A549 (cell line): ENCODE data around the gene TULP1. TPM values are rescaled to one million over a fixed set of nuclear protein-coding genes. Genes with fewer than 3 reads are reported as not detected.

Experiments
- ATAC-seq, 2 experiments: fragments of 200-7000 bp in 1 of 2; fragments of >200 bp in 1 of 2; cut with Nextera tagmentation in 1 of 2; cut with Tn5 transposase in 1 of 2; 3 replicates each; pipeline versions ENCODE4 v1.8.0 to v1.9.1; 2018 to 2020; ENCODE audit warnings: mild to moderate bottlenecking in 1 of 2, moderate library complexity in 1 of 2
- CTCF ChIA-PET: fragments of 300-600 bp; sonication (Branson Sonifier 250); formaldehyde crosslinking; extraction: SDS; loops from one replicate; lab custom pipeline; 2021; ENCODE audit warnings: antibody characterized with exemption, inconsistent platforms; lab: Yijun Ruan, JAX
- POLR2A ChIA-PET: fragments of 350-600 bp; formaldehyde crosslinking; extraction: SDS; loops from one replicate; lab custom pipeline; 2021; ENCODE audit warnings: antibody characterized with exemption, inconsistent platforms; lab: Yijun Ruan, JAX
- DNase-seq, 2 experiments: peaks; one replicate each; pipeline versions ENCODE4 v3.0.0 to v3.0.0-alpha.2; 2011 to 2016; ENCODE audit warnings: low read depth in 1 of 2, low spot score in 1 of 2
- FAIRE-seq: peaks from 2 replicates; lab custom pipeline; 2011; peaks lifted over from hg19 to GRCh38; lab: Jason Lieb, UNC
- H3K27ac ChIP-seq, 2 experiments: fragments of >200 bp; sonication (Bioruptor Twin); formaldehyde crosslinking; 3 replicates each; pipeline ENCODE4 v1.5.1; 2016 to 2017
- H3K4me1 ChIP-seq: fragments of >200 bp; sonication (Bioruptor Twin); formaldehyde crosslinking; 3 replicates; pipeline ENCODE4 v1.6.1; 2016
- H3K4me2 ChIP-seq: fragments of >200 bp; sonication (Bioruptor Twin); formaldehyde crosslinking; 3 replicates; pipeline ENCODE4 v1.6.1; 2016
- H3K4me3 ChIP-seq: fragments of >200 bp; sonication (Bioruptor Twin); formaldehyde crosslinking; 3 replicates; pipeline ENCODE4 v1.5.1; 2016
- H3K9me3 ChIP-seq: fragments of >200 bp; sonication (Bioruptor Twin); formaldehyde crosslinking; 3 replicates; pipeline ENCODE4 v1.6.1; 2016
- BHLHE40 ChIP-seq: IDR thresholded peaks from 2 replicates; pipeline ENCODE4 v1.6.1; 2012; ENCODE audit warnings: low read depth, low read length, inconsistent platforms
- CEBPB ChIP-seq, 2 experiments: fragments of >200 bp in 1 of 2; sonication (Bioruptor Twin) in 1 of 2; formaldehyde crosslinking in 1 of 2; IDR thresholded peaks; 2 replicates each; pipeline ENCODE4 v1.6.1; 2012 to 2016
- CHD2 ChIP-seq: fragments of 150-350 bp; IDR thresholded peaks from 2 replicates; pipeline ENCODE4 v1.6.1; 2014; ENCODE audit warnings: low read length; ENCODE audit not compliant: partially characterized antibody
- EHF ChIP-seq: fragments of 250-450 bp; sonication (Bioruptor Pico); IDR thresholded peaks from 2 replicates; pipeline ENCODE4 v1.5.0; 2020; ENCODE audit warnings: mild to moderate bottlenecking
- EHMT2 ChIP-seq: fragments of 200-600 bp; sonication (generic); IDR thresholded peaks from 2 replicates; pipeline ENCODE4 v1.6.1; 2016; ENCODE audit warnings: antibody characterized with exemption, low read depth, mild to moderate bottlenecking, moderate library complexity
- FOSB ChIP-seq: fragments of 250-450 bp; sonication (Bioruptor Pico); IDR thresholded peaks from 2 replicates; pipeline ENCODE4 v1.5.0; 2020; ENCODE audit warnings: mild to moderate bottlenecking, moderate library complexity
- HMGXB4 ChIP-seq: fragments of 250-450 bp; sonication (Bioruptor Pico); IDR thresholded peaks from 2 replicates; pipeline ENCODE4 v1.5.0; 2021; ENCODE audit warnings: mild to moderate bottlenecking, moderate library complexity, borderline replicate concordance
- HOXA7 ChIP-seq: fragments of 250-450 bp; sonication (Bioruptor Pico); IDR thresholded peaks from 2 replicates; pipeline ENCODE4 v1.5.0; 2020; ENCODE audit warnings: mild to moderate bottlenecking, moderate library complexity
- JUN ChIP-seq, 2 experiments: fragments of >200 bp; sonication (Bioruptor Twin); formaldehyde crosslinking; IDR thresholded peaks; 2 replicates in 1 of 2; 3 replicates in 1 of 2; pipeline ENCODE4 v1.6.1; 2016 to 2017
- KDM1A ChIP-seq: fragments of 200-600 bp; sonication (generic); IDR thresholded peaks from 2 replicates; pipeline ENCODE4 v1.6.1; 2016; ENCODE audit warnings: low read depth, mild to moderate bottlenecking
- MAZ ChIP-seq: fragments of 150-350 bp; IDR thresholded peaks from 2 replicates; pipeline ENCODE4 v1.6.1; 2014; ENCODE audit warnings: antibody characterized with exemption, low read depth, low read length, borderline replicate concordance
- MYC ChIP-seq: IDR thresholded peaks from 2 replicates; pipeline ENCODE4 v1.6.1; 2012; ENCODE audit warnings: mild to moderate bottlenecking, inconsistent platforms, low read length, improper control_type of control experiment, borderline replicate concordance
- NFE2L2 ChIP-seq: fragments of 150-350 bp; conservative IDR thresholded peaks from 2 replicates; pipeline ENCODE4 v1.6.1; 2014; ENCODE audit warnings: low read length
- PBX3 ChIP-seq: IDR thresholded peaks from 2 replicates; pipeline ENCODE4 v1.6.1; 2012
- RARB ChIP-seq: fragments of 250-450 bp; sonication (Bioruptor Pico); IDR thresholded peaks from 2 replicates; pipeline ENCODE4 v1.8.0; 2021; ENCODE audit warnings: mild to moderate bottlenecking, moderate library complexity
- RCOR1 ChIP-seq: fragments of 150-350 bp; IDR thresholded peaks from 2 replicates; pipeline ENCODE4 v1.6.1; 2014; ENCODE audit warnings: antibody characterized with exemption, low read length, low read depth
- RFX5 ChIP-seq: fragments of 450-650 bp; IDR thresholded peaks from 2 replicates; pipeline ENCODE4 v1.7.1; 2014; ENCODE audit warnings: antibody characterized with exemption, mild to moderate bottlenecking, moderate library complexity
- TP53 ChIP-seq: fragments of 250-450 bp; sonication (Bioruptor Pico); IDR thresholded peaks from 2 replicates; pipeline ENCODE4 v1.5.0; 2021; ENCODE audit warnings: mild to moderate bottlenecking, moderate library complexity
- ZSCAN20 ChIP-seq: fragments of 250-450 bp; sonication (Bioruptor Pico); IDR thresholded peaks from 2 replicates; pipeline ENCODE4 v1.8.0; 2022; ENCODE audit warnings: mild to moderate bottlenecking, moderate library complexity
- WGBS: methylation state at CpG from one replicate; pipeline ENCODE4 v1.1.6; 2017; ENCODE audit errors: missing lambda C conversion rate; 5-methylcytosine and 5-hydroxymethylcytosine counted together
- polyA plus RNA-seq, 4 experiments: library from polyadenylated mRNA; depleted of rRNA in 3 of 4; stranded (reverse); fragments of >200 nt; fragmentation: RNase III in 1 of 4; extraction: RNeasy Plus Mini Kit Qiagen cat#74134 plus additional on column Dnase treatment in 1 of 4; gene quantifications; 2 replicates in 3 of 4; 3 replicates in 1 of 4; pipeline ENCODE4 v1.2.3, GENCODE V29; 2011 to 2017
- TF ChIP-seq, protein P1 (sequence below): fragments of >200 bp; sonication (Bioruptor Twin); formaldehyde crosslinking; IDR thresholded peaks from 3 replicates; pipeline ENCODE4 v1.5.1; 2016
- TF ChIP-seq, protein P2 (sequence below): fragments of 200-600 bp; sonication (generic); IDR thresholded peaks from 2 replicates; pipeline ENCODE4 v1.6.1; 2016; ENCODE audit warnings: antibody characterized with exemption, mild to moderate bottlenecking, moderate library complexity

The TULP1 gene
- polyA plus RNA-seq, 2 of the 4 experiments (the other 2 are of a cell fraction), result not detected

GRCh38 chr6:35521235-35521634, 8.5 kb upstream of the TULP1 start (continued):
- no peak for TF ChIP-seq RCOR1
- no peak for TF ChIP-seq CEBPB (IDR thresholded peaks at IDR 0.05)

GRCh38 chr6:35519313-35520015, 6.8 kb upstream of the TULP1 start:
- Histone ChIP-seq H3K27ac (no peak overlapping the region), H3K9me3 (no peaks in the 10 kb centered on the region), H3K4me1 (no peaks in the 10 kb centered on the region), H3K4me2 (no peak overlapping the region), H3K4me3 (no peak overlapping the region)
- FAIRE-seq (no peak), DNase-seq (no peak), ATAC-seq (no peak)
- TF ChIP-seq, protein P1, sequence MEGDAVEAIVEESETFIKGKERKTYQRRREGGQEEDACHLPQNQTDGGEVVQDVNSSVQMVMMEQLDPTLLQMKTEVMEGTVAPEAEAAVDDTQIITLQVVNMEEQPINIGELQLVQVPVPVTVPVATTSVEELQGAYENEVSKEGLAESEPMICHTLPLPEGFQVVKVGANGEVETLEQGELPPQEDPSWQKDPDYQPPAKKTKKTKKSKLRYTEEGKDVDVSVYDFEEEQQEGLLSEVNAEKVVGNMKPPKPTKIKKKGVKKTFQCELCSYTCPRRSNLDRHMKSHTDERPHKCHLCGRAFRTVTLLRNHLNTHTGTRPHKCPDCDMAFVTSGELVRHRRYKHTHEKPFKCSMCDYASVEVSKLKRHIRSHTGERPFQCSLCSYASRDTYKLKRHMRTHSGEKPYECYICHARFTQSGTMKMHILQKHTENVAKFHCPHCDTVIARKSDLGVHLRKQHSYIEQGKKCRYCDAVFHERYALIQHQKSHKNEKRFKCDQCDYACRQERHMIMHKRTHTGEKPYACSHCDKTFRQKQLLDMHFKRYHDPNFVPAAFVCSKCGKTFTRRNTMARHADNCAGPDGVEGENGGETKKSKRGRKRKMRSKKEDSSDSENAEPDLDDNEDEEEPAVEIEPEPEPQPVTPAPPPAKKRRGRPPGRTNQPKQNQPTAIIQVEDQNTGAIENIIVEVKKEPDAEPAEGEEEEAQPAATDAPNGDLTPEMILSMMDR, result no peak
- TF ChIP-seq ZSCAN20 (CRISPR knock-in tag) (no peak), KDM1A (no peak), TP53 (CRISPR knock-in tag) (no peak), HOXA7 (no peak), EHF (CRISPR knock-in tag) (no peak), NFE2L2 (no peak), MAZ (no peak), RARB (CRISPR knock-in tag) (no peak), MYC (no peak)
- TF ChIP-seq, protein P2, sequence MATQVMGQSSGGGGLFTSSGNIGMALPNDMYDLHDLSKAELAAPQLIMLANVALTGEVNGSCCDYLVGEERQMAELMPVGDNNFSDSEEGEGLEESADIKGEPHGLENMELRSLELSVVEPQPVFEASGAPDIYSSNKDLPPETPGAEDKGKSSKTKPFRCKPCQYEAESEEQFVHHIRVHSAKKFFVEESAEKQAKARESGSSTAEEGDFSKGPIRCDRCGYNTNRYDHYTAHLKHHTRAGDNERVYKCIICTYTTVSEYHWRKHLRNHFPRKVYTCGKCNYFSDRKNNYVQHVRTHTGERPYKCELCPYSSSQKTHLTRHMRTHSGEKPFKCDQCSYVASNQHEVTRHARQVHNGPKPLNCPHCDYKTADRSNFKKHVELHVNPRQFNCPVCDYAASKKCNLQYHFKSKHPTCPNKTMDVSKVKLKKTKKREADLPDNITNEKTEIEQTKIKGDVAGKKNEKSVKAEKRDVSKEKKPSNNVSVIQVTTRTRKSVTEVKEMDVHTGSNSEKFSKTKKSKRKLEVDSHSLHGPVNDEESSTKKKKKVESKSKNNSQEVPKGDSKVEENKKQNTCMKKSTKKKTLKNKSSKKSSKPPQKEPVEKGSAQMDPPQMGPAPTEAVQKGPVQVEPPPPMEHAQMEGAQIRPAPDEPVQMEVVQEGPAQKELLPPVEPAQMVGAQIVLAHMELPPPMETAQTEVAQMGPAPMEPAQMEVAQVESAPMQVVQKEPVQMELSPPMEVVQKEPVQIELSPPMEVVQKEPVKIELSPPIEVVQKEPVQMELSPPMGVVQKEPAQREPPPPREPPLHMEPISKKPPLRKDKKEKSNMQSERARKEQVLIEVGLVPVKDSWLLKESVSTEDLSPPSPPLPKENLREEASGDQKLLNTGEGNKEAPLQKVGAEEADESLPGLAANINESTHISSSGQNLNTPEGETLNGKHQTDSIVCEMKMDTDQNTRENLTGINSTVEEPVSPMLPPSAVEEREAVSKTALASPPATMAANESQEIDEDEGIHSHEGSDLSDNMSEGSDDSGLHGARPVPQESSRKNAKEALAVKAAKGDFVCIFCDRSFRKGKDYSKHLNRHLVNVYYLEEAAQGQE, result no peak
- ChIA-PET CTCF (interaction anchor here (1.0 kb wide), 1 partner anchor 105 kb away, joined by 3 read pairs; no protein-coding TSS in a partner anchor), POLR2A (no interaction called here)
- WGBS, result 74% methylated on average over 8 of the region's 9 CpGs

GRCh38 chr6:35518566-35519312, 6.0 kb upstream of the TULP1 start:
- Histone ChIP-seq H3K4me2 (no peak overlapping the region), H3K4me3 (no peak overlapping the region), H3K9me3 (no peaks in the 10 kb centered on the region), H3K27ac (no peak overlapping the region), H3K4me1 (no peaks in the 10 kb centered on the region)
- no peak for DNase-seq
- TF ChIP-seq JUN (IDR thresholded peaks at IDR 0.05), result no peak
- no peak for TF ChIP-seq BHLHE40
- TF ChIP-seq, protein P2, result no peak
- TF ChIP-seq KDM1A, result no peak
- TF ChIP-seq TP53 (CRISPR knock-in tag), result no peak
- no peak for TF ChIP-seq PBX3
- TF ChIP-seq CHD2, result no peak
- no peak for TF ChIP-seq HMGXB4 (CRISPR knock-in tag)
- no peak for TF ChIP-seq RFX5
- no peak for TF ChIP-seq FOSB
- no peak for TF ChIP-seq EHMT2
- no peak for FAIRE-seq
- POLR2A ChIA-PET, result no interaction called here
- CTCF ChIA-PET, result interaction anchor here (1.7 kb wide), 1 partner anchor 218 kb away, joined by 7 read pairs; the partner anchor contains the start of gene ARMC12
- no peak for ATAC-seq
- WGBS, result 89% methylated on average over 6 of the region's 6 CpGs
